ENCODE results near the gene FBXO24. TPM values are rescaled to one million over a fixed set of nuclear protein-coding genes. Genes with fewer than 3 reads are reported as not detected.

Gene FBXO24
- total RNA-seq, 1 donor from 2014 or later = 0.16 TPM

GRCh38 chr7:100574362-100575205 lies 11.5 kb upstream of the FBXO24 start:
- DNase-seq = no peak

DNA sequence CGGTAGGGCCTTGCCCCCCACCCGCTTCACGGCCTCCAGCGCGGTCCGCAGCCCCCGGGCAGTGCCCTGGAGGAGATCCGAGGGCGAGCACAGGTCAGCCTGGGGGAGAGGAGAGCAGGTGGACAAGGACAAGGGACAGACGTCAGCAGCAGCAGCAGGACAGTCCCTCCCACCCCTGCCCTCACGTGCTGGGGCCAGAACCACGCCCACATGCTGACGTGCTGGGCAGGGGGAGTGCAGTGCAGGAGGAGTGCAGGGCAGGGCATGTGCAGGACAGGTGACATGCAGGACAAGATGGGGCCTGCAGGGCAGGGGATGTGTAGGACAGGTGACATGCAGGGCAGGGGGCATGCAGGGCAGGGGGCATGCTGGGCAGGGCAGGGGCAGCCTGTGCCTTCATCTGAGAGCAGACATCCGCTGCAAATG lies 10.9 kb upstream of the FBXO24 start:
- DNase-seq = no peak

DNA sequence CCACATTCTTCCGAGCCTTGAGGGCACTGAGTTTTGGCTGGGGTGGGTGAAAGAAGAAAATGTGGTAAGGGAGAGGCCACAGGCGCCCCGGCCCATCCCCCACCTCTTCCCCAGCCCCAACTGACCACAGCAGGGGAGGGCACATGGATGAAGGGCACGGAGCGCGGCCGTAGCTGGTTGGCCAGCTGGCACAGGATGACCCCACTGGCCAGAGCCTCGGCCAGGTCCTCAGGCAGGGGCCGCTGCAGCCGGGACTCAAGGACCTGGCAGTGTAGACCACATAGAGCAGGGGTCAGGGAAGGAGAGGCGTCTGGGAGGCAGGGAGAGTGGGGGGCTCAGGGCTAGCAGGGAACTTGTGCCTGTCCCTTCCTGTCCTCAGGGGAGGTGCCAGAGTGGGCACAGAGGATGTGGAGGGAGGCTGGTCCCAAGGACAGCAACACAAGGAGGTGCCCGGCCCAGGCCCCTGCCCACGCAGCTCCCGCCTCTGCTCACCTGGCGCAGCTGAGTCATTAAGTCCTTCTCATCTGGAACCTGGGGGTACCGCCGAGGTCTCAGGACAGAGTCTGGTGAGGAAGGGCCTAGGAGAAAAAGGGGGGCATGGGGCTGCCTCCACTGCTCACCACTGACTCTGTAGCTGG lies 10.3 kb upstream of the FBXO24 start:
- DNase-seq = no peak

DNA sequence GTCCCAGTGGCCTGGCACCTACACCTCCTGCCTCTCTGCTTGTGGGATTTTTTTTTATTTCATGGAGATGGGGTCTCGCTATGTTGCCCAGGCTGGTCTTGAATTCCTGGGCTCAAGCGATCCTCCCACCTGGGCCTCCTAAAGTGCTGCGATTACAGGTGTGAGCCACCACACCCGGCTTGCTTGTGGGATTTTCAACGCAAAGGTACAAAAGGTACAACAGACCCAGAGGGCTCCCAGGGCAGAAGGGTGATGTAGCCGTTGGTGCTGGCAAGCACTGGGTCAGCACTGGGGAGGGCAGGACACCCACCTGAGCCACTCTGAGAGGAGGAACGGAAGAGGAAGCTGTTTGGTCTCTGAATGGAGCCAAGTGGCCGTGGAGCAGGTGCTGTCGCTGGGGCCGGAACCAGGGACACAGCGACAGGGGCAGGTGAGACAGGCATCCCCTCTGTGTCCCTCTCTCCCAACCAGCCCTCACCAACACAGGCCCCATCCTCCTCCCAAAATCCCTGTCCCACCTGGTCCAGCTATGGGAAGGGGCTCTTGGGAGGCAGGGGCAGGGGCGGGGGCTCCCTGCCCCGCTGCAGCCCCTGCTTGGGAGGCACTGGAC lies 9.6 kb upstream of the FBXO24 start:
- DNase-seq = no peak

- no peak for DNase-seq
These were observed 9.0 kb upstream of the FBXO24 start for GRCh38 chr7:100577103-100577502.

DNA sequence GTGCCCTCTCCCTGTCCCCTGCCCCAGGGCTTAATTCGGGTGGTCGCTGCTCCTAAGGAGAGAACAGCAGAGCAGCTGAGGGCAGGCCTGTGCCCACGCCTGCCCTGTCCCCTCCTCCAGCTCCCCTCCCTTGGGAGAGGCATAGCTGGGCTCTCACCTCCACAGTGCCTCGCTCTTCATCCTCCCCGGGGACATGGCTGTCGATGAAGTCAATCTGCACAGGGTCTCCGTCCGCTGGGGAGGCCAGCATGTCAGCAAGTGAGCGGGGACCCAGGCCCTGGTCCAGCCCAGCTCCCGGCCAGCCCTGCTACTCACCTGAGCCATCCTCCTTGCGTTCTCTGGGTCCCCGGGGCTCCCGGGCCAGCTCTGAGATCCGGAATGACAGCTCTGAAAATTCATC lies 8.6 kb upstream of the FBXO24 start:
- DNase-seq = no peak

DNA sequence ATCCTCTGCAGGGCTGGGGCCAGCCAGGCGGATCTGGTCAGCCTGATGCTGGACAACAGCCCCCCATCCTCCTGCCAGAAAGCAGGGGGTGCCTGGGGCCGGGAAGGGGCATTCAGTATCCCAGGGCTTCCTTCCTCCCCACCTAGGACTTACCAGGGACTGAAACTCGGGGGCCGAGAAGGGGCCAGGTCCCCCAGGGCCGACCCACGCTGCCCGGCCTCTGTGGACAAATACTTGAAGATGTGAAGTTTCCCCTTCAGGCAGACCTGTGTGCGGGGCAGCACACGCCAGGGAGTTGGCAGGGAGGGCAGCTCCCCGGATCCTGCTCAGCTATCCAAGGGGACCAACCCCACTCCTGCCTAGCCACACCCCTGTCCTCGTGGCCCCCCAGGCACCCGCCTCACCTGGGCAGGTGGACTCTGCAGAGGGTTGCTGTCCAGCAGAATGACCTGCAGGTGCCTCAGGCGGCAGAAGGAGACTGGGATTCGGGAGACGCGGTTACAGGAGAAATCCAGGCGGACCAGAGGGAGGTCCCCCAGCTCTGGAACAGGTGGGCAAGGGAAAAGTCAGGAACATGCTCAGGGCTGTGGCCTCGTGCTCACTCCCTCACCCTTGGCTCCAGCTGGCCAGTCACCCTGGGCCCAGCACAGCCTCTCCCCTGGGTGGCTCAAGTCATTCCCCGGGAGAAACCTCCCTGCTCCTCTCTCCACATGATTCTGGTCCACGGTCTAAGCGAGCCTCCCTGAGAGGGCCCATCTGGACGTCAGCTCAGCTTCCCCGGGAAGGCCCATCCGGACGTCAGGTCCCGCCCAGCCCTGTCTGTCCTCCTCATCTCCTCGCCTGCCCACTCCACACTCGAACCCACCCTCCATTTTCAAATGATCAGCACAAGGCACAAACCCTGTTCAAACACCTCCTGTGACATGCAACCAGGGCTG lies 7.6 kb upstream of the FBXO24 start:
- no peak for DNase-seq

- no peak for DNase-seq
These were observed 5.5 kb upstream of the FBXO24 start for GRCh38 chr7:100580466-100581283.

- no peak for DNase-seq
These were observed 4.0 kb upstream of the FBXO24 start for GRCh38 chr7:100582041-100582579.

DNA sequence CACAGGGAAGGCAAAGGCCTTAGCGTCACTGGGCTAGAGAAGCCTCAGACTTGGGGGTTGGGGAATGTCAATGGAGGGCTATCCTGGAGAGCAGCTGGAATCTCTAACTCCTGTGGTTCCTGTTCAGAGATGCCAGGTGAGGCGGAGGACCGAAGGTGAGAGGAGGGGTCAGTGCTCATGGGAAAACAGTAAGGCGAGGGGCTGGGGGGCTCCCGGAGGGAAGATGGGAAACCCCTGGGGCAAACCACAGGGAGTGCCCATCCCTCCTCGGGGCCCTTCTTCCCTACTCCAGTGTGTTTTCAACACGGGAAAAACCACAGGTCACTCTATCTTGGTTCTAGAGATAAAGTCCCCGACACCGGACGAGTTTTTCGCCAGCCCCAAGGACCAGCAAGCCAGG lies 3.5 kb upstream of the FBXO24 start:
- DNase-seq = no peak

DNA sequence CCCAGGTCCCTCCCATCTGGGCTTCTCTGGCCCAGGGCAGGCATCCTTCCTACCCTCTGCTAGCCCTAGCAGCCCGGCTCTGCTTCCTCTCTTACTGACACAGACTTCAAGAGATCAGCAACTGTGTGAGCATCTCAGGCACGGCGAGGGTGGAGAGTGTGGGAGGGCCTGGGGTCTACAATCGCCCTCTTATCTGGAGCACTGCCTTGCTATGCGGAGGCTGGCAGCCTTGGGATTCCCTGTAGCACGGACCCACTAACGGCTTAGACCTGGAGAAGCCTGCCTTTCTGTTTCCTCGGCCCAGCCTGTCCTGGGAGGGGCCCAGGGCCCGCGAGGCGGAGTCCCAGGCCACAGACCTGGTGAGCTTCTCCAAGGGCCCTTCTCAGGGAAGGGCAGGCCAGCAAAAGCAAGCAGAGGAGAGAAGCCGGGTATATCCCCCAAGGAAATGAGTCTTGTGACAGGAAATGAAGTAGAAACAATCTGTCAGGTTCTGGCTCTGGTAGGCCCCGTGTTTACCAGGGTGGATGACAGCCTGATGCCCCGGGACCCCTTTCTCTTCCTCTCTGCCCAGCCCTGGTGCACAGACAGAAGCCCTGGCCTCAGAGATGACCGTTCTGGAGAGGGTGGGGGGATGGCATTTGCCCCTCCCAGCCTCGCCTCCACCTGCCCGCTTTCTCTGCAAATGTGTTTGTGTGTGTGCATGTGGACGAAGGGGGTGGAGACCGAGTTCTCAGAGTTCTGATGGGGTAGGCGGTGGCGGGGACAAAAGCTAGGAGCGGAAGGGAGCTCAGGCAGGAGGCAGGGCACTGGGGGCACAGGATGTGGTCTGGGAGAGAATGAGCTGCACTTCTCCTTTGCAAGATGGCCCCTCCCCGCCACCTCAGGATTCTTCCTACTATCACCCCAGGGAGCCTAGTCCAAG lies 2.7 kb upstream of the FBXO24 start:
- no peak for DNase-seq

- DNase-seq = no peak
These were observed 2.0 kb upstream of the FBXO24 start for GRCh38 chr7:100584054-100584682.

DNA sequence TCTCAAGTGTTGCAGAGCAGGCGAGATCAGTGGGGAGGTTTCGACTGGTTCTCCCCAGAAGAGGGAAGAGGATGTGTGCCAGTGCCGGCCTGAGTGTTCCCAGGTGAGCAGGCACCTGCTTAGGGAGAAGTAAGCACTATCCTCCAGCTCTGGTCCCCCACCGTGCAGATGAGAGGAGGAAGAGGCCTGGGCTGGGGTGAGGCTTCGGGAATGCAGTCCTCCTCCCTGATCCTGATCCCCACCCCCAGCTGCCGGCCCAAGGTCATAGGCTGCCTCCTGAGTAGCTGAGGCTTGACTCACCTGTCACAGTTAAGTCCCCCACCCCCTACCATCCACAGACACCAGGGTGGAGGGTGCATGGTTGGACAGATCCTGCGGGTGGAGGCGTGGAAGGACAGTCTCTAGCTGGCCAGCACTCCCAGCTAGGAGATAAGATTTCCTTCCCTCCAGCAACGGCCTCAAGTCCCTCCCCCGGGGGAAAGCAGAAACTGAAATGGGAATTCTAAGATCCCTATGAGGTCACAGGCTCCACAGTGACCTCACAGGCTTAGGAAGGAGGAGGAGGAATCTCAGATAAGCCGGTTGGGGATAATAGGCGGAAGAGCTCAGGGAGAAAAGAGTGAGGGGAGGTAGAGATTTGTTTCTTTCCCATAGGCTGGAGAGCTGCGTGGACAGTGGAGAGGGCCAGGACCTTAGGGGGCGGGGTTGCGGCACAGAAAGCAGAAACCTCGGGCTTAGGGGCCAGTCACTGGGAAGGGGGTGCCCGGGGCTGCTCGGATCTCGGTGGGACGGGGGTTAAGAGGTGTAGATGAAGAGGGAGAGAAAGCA lies 1.2 kb upstream of the FBXO24 start:
- no peak for DNase-seq

DNA sequence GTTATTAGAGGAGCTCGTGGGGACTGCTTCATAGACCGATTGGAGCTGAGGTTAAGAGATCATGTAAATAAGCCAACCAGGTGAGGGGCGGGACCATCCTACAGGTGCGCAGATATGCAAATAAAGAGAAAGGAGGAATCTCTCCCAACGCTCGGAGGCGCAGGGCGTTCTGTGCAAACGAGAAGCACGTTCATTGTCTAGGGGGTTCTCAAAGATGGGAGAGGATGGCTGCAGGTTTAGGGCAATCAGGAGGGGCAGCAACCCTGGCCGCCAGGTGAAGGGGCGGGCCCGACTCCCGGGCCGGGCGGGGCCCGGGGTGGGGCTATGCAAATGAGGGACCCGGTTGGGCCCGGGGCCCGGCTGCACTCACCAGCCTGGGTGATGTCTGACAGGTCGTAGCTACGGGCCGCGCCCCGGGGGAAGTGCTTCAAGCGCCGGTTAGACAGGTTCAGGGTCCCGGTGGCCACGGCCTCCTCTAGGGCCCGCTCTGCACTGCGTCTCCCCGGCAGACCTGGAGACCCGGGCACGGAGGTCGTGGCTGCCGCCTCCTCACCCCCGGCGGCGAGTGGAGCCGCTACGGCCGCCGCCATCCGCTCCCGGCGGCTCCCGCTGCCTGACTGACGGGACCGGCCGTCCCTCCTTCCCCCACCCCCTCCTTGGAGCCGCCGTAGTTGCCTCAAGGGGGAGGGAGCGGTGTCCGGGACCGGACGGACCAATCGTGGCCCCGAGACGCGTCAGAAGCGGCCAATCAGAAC lies 440 bp upstream of the FBXO24 start, which contains the start of gene LRCH4:
Gene LRCH4 (minus strand): TSS at position 619 of the 755 bp plus-strand sequence. CDS start 29 bp downstream, at position 590.
- no peak for DNase-seq

GRCh38 chr7:100588438-100588837 lies 2.3 kb downstream of the FBXO24 start:
- DNase-seq = no peak

- no peak for DNase-seq
These were observed 3.3 kb downstream of the FBXO24 start for GRCh38 chr7:100589341-100589947.

- no peak for DNase-seq
These were observed 4.1 kb downstream of the FBXO24 start for GRCh38 chr7:100590077-100590737.
